Endothelial cell of umbilical vein (primary cell): ENCODE results near the gene POU5F2. TPM values are rescaled to one million over a fixed set of nuclear protein-coding genes. Genes with fewer than 3 reads are reported as not detected.

ENCODE experiments used
- BruUV-seq: library from RNA; stranded (reverse); fragments of 400-500 nt; replicated peaks from 2 replicates; lab custom pipeline; 2021; lab: Mats Ljungman, UMichigan
- CTCF ChIA-PET: fragments of 300-600, 350-600 bp; sonication (Branson Sonifier 250); formaldehyde crosslinking; loops from one replicate; lab custom pipeline; 2021; ENCODE audit warnings: antibody characterized with exemption, inconsistent platforms; lab: Charles Lee
- POLR2A ChIA-PET: fragments of 300-600, 350-600 bp; sonication (Branson Sonifier 250); formaldehyde crosslinking; loops from one replicate; lab custom pipeline; 2021; ENCODE audit warnings: antibody characterized with exemption, inconsistent platforms; lab: Charles Lee
- DNase-seq: peaks from one replicate; pipeline ENCODE4 v3.0.0-alpha.2; 2011; ENCODE audit warnings: low read depth, low spot score
- FAIRE-seq: peaks from 2 replicates; lab custom pipeline; 2011; peaks lifted over from hg19 to GRCh38; lab: Jason Lieb, UNC
- H2AFZ ChIP-seq: 2 replicates; pipeline ENCODE4 v1.6.0; 2012; ENCODE audit warnings: low read depth, low read length, control low read depth, inconsistent platforms
- H3K27ac ChIP-seq: 2 replicates; pipeline ENCODE4 v1.5.1; 2011; ENCODE audit warnings: low read depth, mild to moderate bottlenecking, control low read depth, low read length, moderate library complexity; ENCODE audit not compliant: insufficient read depth
- H3K27me3 ChIP-seq, 2 experiments: 2 replicates each; pipeline versions ENCODE4 v1.6.0 to v1.6.1; 2011; ENCODE audit warnings: low read length in 2 of 2, mixed read lengths in 1 of 2; ENCODE audit not compliant: control insufficient read depth in 2 of 2, insufficient read depth in 2 of 2
- H3K36me3 ChIP-seq, 2 experiments: 2 replicates in 1 of 2; 3 replicates in 1 of 2; pipeline ENCODE4 v1.5.1; 2011; ENCODE audit warnings: low read length in 2 of 2, mild to moderate bottlenecking in 1 of 2, moderate library complexity in 1 of 2; ENCODE audit not compliant: control insufficient read depth in 2 of 2, insufficient read depth in 2 of 2; ENCODE audit errors: extremely low read depth in 1 of 2
- H3K4me1 ChIP-seq: 3 replicates; pipeline ENCODE4 v1.5.1; 2011; ENCODE audit warnings: mild to moderate bottlenecking, low read length; ENCODE audit not compliant: control insufficient read depth, insufficient read depth; ENCODE audit errors: extremely low read depth
- H3K4me2 ChIP-seq: 2 replicates; pipeline ENCODE4 v1.6.1; 2011; ENCODE audit warnings: low read length, control low read depth, mixed read lengths; ENCODE audit not compliant: insufficient read depth
- H3K4me3 ChIP-seq, 3 experiments: fragments of 200-600 bp in 1 of 3; sonication (generic), shearing (Covaris generic) in 1 of 3; replicated peaks in 1 of 3; 2 replicates each; pipeline ENCODE4 v1.5.1; 2011 to 2016; ENCODE audit warnings: control low read depth in 3 of 3, low read length in 3 of 3, mild to moderate bottlenecking in 2 of 3, inconsistent platforms in 1 of 3, low read depth in 1 of 3, moderate library complexity in 1 of 3; ENCODE audit not compliant: insufficient read depth in 1 of 3
- H3K79me2 ChIP-seq: 2 replicates; pipeline ENCODE4 v1.6.0; 2012; ENCODE audit warnings: low read length, inconsistent platforms; ENCODE audit not compliant: control insufficient read depth, insufficient read depth
- H3K9ac ChIP-seq: replicated peaks from 2 replicates; pipeline ENCODE3; 2011; ENCODE audit warnings: low read length, control low read depth; ENCODE audit not compliant: insufficient read depth; ENCODE audit errors: extremely low read depth
- H3K9me1 ChIP-seq: replicated peaks from 3 replicates; pipeline ENCODE4 v1.6.0; 2011; ENCODE audit warnings: mild to moderate bottlenecking, low read length; ENCODE audit not compliant: control insufficient read depth, insufficient read depth; ENCODE audit errors: extremely low read depth
- H3K9me3 ChIP-seq: replicated peaks from 2 replicates; pipeline ENCODE4 v1.5.1; 2012; ENCODE audit warnings: low read length, inconsistent platforms; ENCODE audit not compliant: control insufficient read depth, insufficient read depth
- H4K20me1 ChIP-seq: replicated peaks from 2 replicates; pipeline ENCODE3; 2011; ENCODE audit warnings: mild to moderate bottlenecking, low read length; ENCODE audit not compliant: control insufficient read depth, insufficient read depth; ENCODE audit errors: extremely low read depth
- CTCF ChIP-seq, 2 donors: IDR thresholded peaks; 1 replicate in 1 of 2; 2 replicates in 1 of 2; pipeline ENCODE4 v1.5.1; 2011; ENCODE audit warnings: low read length in 2 of 2, mild to moderate bottlenecking in 2 of 2, moderate library complexity in 2 of 2, control low read depth in 1 of 2, inconsistent platforms in 1 of 2, low read depth in 1 of 2; ENCODE audit not compliant: insufficient read depth in 1 of 2; ENCODE audit errors: extremely low read depth in 1 of 2
- EZH2 ChIP-seq: IDR thresholded peaks from 2 replicates; pipeline ENCODE4 v1.6.1; 2012; ENCODE audit warnings: borderline replicate concordance, low read depth, mild to moderate bottlenecking, moderate library complexity, low read length, inconsistent platforms; ENCODE audit not compliant: severe bottlenecking
- FOS ChIP-seq: IDR thresholded peaks from 2 replicates; pipeline ENCODE4 v1.6.1; 2011; ENCODE audit warnings: mild to moderate bottlenecking, low read length, moderate library complexity, borderline replicate concordance; ENCODE audit not compliant: insufficient read depth
- GATA2 ChIP-seq: IDR thresholded peaks from 2 replicates; pipeline ENCODE4 v1.7.0; 2011; ENCODE audit warnings: low read depth, mild to moderate bottlenecking, moderate library complexity, mixed read lengths, low read length; ENCODE audit not compliant: insufficient read length, insufficient read depth
- JUN ChIP-seq: IDR thresholded peaks from 2 replicates; pipeline ENCODE4 v1.6.1; 2011; ENCODE audit warnings: borderline replicate concordance, low read depth; ENCODE audit not compliant: insufficient read length, insufficient read depth
- MYC ChIP-seq: IDR thresholded peaks from one replicate; pipeline ENCODE4 v1.6.1; 2011; ENCODE audit warnings: mild to moderate bottlenecking, low read depth, low read length
- dilution Hi-C: fragments of 300-500 bp; cut with MboI; formaldehyde crosslinking; loops from one replicate; pipeline ENCODE4 v1.15.0; 2019; ENCODE audit warnings: low sequenced_read_pairs; ENCODE audit not compliant: extremely low pct_ligation_motif_present
- intact Hi-C: fragments of 100-400 bp; cut with micrococcal nuclease; formaldehyde crosslinking; loops from one replicate; pipeline ENCODE4 v1.10.0; 2022
- polyA plus RNA-seq, 4 experiments: library from polyadenylated mRNA; depleted of rRNA in 3 of 4; stranded (reverse) in 3 of 4; unstranded in 1 of 4; fragments of >200 nt; gene quantifications; 2 replicates each; pipeline versions ENCODE4 v1.2.1 to v1.2.3, GENCODE V29; 2011 to 2012; ENCODE audit warnings: missing spikeins in 1 of 4
- total RNA-seq: library from RNA; stranded (reverse); gene quantifications from 2 replicates; pipeline ENCODE4 v1.2.3, GENCODE V29; 2021

Gene POU5F2
- total and polyA plus RNA-seq, 2 donors (not counting 3 experiments of a cell fraction or from before 2014, with no cell fraction given) = 0.11 to 1.2 TPM

- H3K4me2 ChIP-seq = no peak overlapping the region
- FAIRE-seq (no peak), DNase-seq (no peak)
- H3K4me1 ChIP-seq = no peaks in the 10 kb centered on the region
- no peak overlapping the region for H2AFZ ChIP-seq
- BruUV-seq = no TSS peak
- H4K20me1 ChIP-seq = no peaks in the 10 kb centered on the region
- intact Hi-C loops = loop anchor here (5.0 kb wide), 1 partner anchor 93 kb away; no protein-coding TSS in a partner anchor
- H3K36me3 ChIP-seq = no peaks in the 10 kb centered on the region
- dilution Hi-C loops = no loop called here
- H3K27ac ChIP-seq = no peak overlapping the region
- H3K4me3 ChIP-seq = no peak overlapping the region
- no peak for TF ChIP-seq FOS
- no peak for TF ChIP-seq EZH2
- TF ChIP-seq MYC = no peak
- TF ChIP-seq JUN = no peak
- TF ChIP-seq GATA2 = no peak
- no peak for TF ChIP-seq CTCF (IDR thresholded peaks at IDR 0.05; ENCODE audit: extremely low read depth in 1 of 2, insufficient read depth in 1 of 2, low read depth in 1 of 2, low read length in 2 of 2)
- no peaks in the 10 kb centered on the region for H3K9me3 ChIP-seq
- CTCF ChIA-PET = interaction anchor here (0.6 to 1.2 kb wide), 2 partner anchors 16 to 85 kb away, joined by 3 read pairs; no protein-coding TSS in a partner anchor
- no peak overlapping the region for H3K9ac ChIP-seq
- H3K9me1 ChIP-seq = no peaks in the 10 kb centered on the region
- H3K79me2 ChIP-seq = no peaks in the 10 kb centered on the region
- POLR2A ChIA-PET = no interaction called here
- H3K27me3 ChIP-seq = no peaks in the 10 kb centered on the region
Measured at GRCh38 chr5:93715761-93716160, 25.6 kb downstream of the POU5F2 start.
